SJSA1 (cell line): ENCODE measurements around the gene ANKS1B. TPM values are rescaled to one million over a fixed set of nuclear protein-coding genes. Genes with fewer than 3 reads are reported as not detected.

Experiments used
- DNase-seq, 2 experiments: peaks; one replicate each; pipeline ENCODE4 v3.0.0-alpha.2; 2015 to 2020; ENCODE audit warnings: low spot score in 2 of 2, low read depth in 1 of 2
- H3K27ac ChIP-seq: fragments of 250-450 bp; sonication (Bioruptor Pico); 2 replicates; pipeline ENCODE4 v1.5.1; 2020; ENCODE audit warnings: mild to moderate bottlenecking, moderate library complexity
- H3K27me3 ChIP-seq: fragments of 250-450 bp; sonication (Bioruptor Pico); replicated peaks from 2 replicates; pipeline ENCODE4 v1.5.1; 2020; ENCODE audit warnings: mild to moderate bottlenecking, moderate library complexity
- H3K36me3 ChIP-seq: fragments of 250-450 bp; sonication (Bioruptor Pico); 2 replicates; pipeline ENCODE4 v1.5.1; 2020; ENCODE audit warnings: mild to moderate bottlenecking
- H3K4me1 ChIP-seq: fragments of 250-450 bp; sonication (Bioruptor Pico); replicated peaks from 2 replicates; pipeline ENCODE4 v1.6.1; 2021; ENCODE audit warnings: mild to moderate bottlenecking
- H3K4me3 ChIP-seq: fragments of 250-450 bp; sonication (Bioruptor Pico); 2 replicates; pipeline ENCODE4 v1.5.1; 2020; ENCODE audit warnings: mild to moderate bottlenecking
- H3K9me3 ChIP-seq: fragments of 250-450 bp; sonication (Bioruptor Pico); replicated peaks from 2 replicates; pipeline ENCODE4 v1.5.1; 2020; ENCODE audit warnings: mild to moderate bottlenecking
- total RNA-seq: library from RNA; depleted of rRNA; stranded (reverse); fragments of >200 nt; shearing (Covaris generic); gene quantifications from 2 replicates; pipeline ENCODE4 v1.2.3, GENCODE V29; 2014

Gene ANKS1B
- total RNA-seq, 1 experiment from 2014 or later, result not detected

DNA sequence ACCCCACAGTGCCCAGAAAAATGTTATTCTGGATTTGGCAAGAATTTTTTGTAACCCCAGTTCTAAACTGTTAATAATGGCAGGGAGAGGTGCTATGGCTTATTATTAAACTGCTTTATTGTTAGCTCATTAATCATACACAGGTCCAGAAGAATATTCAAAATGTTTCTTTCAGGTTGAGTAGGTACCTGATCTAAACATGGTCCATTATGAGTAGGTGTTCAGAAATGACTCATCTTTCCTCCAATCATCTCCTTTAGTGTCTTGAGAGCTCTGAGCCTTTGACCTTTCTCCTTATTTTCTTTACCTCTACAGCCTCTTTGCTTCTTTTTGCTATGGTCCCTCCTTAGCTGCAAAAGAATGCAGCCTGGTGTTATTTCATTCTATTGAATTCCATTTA lies 548.2 kb downstream of the ANKS1B start:
- Histone ChIP-seq H3K27me3 (no peaks in the 10 kb centered on the region), H3K4me1 (no peaks in the 10 kb centered on the region), H3K9me3 (no peaks in the 10 kb centered on the region), H3K27ac (no peak overlapping the region), H3K4me3 (no peak overlapping the region), H3K36me3 (no peaks in the 10 kb centered on the region)
- DNase-seq, result no peak

DNA sequence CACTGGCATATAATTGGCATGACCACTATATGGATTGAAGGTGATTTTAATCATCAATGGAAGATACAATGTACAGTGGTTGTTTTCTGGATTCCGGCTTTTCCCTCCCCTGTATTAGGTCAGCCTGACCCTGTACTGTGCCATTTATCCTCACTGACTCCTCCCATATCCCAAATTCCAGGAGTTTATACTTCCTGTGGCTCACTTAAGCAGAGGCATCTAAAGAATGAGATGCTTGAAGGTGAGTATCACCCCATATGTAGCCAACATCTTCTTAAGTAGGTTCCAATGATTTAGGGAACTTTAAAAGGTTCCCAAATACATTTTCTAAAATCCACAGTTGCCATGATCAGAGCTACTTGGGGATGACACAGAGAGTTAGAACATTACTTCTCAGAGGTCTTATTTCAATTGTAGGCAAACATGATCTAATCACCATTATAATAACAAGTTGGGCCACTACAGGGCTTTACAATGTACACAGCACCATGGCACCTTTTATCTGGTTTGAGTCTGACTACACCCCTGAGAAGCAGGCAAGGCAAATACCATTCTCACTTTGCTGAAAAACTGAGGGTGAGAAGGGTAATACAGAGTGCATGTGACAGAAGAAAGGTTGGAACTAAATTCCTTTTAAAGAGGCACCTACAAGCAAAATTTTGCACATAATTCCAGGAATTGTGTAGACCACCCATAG lies 549.5 kb downstream of the ANKS1B start:
- Histone ChIP-seq H3K4me1 (no peaks in the 10 kb centered on the region), H3K36me3 (no peaks in the 10 kb centered on the region), H3K27ac (no peak overlapping the region), H3K27me3 (no peaks in the 10 kb centered on the region), H3K9me3 (no peaks in the 10 kb centered on the region), H3K4me3 (no peak overlapping the region)
- no peak for DNase-seq

DNA sequence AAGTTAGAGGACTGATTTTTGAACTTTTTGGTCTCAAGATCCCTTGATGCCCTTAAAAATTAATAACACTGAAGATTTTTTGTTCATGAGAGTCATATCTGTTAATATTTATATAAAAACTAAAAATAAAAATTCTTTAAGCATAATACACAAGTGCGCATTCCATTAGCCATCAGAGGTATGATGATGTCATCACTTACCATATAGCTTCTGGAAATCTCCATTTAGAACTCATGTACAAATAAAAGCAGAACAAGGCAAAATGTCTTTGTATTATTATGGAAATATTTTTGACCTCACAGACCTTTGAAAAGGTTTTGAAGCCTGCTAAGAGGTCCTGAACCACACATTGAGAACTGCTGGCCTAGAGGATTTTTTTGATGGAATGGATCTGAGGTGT lies 551.6 kb downstream of the ANKS1B start:
- Histone ChIP-seq H3K36me3 (no peaks in the 10 kb centered on the region), H3K9me3 (no peaks in the 10 kb centered on the region), H3K4me1 (no peaks in the 10 kb centered on the region), H3K4me3 (no peak overlapping the region), H3K27ac (no peak overlapping the region), H3K27me3 (no peaks in the 10 kb centered on the region)
- no peak for DNase-seq

DNA sequence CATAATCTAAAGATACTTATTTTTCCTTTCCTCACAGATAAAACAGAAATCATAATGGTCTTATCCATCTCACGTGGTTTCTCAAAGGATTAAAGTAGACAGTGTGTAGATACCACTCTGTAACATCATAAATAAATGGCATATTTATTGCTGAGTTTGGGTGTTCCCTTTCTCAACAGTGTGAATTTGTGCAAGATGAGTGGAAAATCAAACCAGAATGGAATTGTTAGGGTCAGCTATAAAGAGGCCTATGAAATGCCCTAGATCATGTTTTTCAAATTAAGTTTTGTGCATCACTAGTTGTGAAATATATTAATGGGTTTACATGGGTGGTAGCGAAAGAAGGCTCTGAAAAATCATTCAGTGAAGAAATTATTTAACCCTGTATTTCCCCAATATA lies 553.5 kb downstream of the ANKS1B start:
- H3K9me3 ChIP-seq, result no peaks in the 10 kb centered on the region
- H3K4me3 ChIP-seq, result no peak overlapping the region
- no peaks in the 10 kb centered on the region for H3K36me3 ChIP-seq
- DNase-seq, result no peak
- H3K4me1 ChIP-seq, result no peaks in the 10 kb centered on the region
- H3K27me3 ChIP-seq, result no peaks in the 10 kb centered on the region
- H3K27ac ChIP-seq, result no peak overlapping the region

DNA sequence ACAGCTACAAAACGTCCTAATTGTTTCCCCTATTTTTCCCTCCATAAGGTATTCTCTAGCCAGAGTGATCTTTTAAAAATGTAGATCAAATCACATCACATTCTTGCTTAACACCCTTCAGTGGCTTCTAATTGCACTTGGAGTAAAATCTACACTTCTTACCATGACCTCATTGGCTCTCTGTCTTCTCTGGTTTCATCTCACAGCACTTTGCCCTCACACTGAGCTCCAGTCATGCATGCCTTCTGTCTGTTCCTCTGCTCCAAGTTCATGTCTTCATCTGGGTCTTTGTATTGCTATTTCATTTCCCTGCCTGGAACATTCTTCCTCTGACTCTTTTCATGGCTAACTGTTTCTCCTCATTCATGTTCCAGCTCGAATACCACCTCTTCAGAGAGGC lies 557.6 kb downstream of the ANKS1B start:
- H3K9me3 ChIP-seq, result no peaks in the 10 kb centered on the region
- H3K4me3 ChIP-seq, result no peak overlapping the region
- H3K27me3 ChIP-seq, result no peaks in the 10 kb centered on the region
- DNase-seq, result no peak
- no peaks in the 10 kb centered on the region for H3K4me1 ChIP-seq
- no peaks in the 10 kb centered on the region for H3K36me3 ChIP-seq
- no peak overlapping the region for H3K27ac ChIP-seq

DNA sequence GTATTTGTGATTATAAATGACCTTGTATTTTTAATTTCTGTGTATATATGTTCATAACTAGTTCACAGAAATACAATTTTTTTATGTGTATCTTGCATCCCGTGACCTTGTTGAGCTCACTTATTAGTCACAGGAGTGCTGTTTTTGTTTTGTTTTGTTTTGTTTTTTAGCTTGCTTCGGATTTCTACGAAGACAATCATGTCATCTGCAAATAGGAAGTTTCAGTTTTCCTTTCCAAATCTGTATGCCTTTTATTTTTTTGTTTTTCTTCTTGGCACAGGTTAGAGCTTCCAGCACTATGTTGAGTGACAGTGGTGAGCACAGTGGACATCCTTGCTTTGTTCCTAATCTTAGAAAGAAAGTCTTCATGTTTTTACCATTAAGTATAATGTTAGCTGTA lies 566.4 kb downstream of the ANKS1B start:
- Histone ChIP-seq H3K9me3 (no peaks in the 10 kb centered on the region), H3K4me3 (no peak overlapping the region), H3K27ac (no peak overlapping the region), H3K27me3 (0 out of 2 replicates have a peak, but pooled peaks cover 3% of the 10 kb centered on the region), H3K4me1 (no peaks in the 10 kb centered on the region), H3K36me3 (no peaks in the 10 kb centered on the region)
- no peak for DNase-seq

DNA sequence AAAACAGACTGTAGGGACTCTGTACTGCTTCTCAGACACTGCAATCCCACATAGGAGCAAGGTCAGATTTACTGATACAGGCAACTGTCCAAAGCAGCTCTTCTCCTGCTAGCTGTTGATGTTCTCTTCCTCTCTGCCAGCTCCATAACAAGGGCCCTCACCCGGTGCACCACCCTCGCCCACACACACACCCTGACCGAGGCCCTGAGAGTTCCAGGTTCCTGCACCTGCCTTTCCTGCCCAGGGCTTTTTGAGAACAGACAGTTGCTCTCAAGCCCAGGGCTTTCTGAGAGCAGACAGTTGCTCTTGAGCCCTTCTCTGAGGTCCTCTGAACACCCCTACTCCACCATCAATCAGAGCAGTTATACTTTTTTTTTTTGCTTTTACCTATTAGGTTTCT lies 571.0 kb downstream of the ANKS1B start:
- no peaks in the 10 kb centered on the region for H3K4me1 ChIP-seq
- H3K36me3 ChIP-seq, result no peaks in the 10 kb centered on the region
- no peaks in the 10 kb centered on the region for H3K9me3 ChIP-seq
- H3K27ac ChIP-seq, result no peak overlapping the region
- no peak overlapping the region for H3K4me3 ChIP-seq
- no peak for DNase-seq
- no peaks in the 10 kb centered on the region for H3K27me3 ChIP-seq

DNA sequence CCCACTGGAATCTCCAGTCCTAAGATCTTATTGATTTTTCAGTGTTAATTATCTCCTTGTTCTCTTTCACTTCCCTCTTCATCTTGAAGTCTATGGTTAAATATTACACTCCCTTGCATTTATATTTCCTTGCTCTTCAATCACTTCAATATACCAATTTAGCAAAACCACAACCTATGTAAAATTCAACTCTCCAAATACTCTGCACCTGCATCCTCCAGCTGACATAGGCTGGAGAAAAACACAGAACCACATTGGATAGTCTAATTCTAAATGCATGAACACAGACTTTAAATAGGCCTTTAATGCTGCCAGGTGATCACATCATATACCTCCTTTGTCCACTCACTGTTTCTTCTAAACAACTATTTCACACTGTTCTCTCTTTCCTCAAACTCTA lies 591.0 kb downstream of the ANKS1B start:
- H3K9me3 ChIP-seq, result no peaks in the 10 kb centered on the region
- H3K4me3 ChIP-seq, result no peak overlapping the region
- no peak overlapping the region for H3K27ac ChIP-seq
- H3K36me3 ChIP-seq, result no peaks in the 10 kb centered on the region
- H3K27me3 ChIP-seq, result no peaks in the 10 kb centered on the region; the same call in 1 of the 2 replicates
- no peaks in the 10 kb centered on the region for H3K4me1 ChIP-seq
- no peak for DNase-seq

DNA sequence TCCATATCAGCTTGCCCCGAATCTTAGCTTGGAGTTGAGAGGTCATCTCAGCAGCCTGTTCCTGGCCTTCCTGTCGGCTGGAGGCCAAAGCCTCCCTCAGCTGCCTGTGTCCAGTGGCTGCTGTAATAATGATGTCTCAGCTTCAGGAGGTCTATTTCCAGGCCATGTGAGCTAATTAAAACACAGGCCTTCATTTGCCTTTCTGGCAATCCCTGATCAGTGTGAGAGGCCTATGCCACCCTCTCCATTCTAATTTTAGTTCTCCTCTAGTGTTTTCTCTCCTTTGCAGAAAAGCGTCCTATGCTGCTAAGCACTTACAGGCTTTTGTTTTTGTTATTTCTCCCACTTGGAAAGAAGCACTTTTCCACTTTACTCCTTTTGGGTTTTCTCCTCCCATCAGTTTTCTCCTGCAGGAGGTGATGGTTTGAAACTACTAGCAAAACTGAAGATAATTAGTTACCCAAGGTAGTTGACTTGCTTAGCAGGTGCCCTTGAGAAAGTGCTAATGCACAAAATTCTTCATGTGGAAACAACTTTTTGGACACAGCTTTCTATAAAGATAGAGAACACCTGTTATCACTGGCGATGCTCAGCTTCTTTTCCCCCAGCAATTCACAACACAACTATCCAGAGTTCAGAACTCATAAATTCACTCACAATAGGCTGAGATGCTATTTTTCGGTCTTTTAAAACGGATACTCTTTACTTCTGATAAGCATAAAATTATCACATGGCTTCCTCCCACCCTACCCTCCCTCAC lies 592.5 kb downstream of the ANKS1B start:
- Histone ChIP-seq H3K4me1 (no peaks in the 10 kb centered on the region), H3K27me3 (no peaks in the 10 kb centered on the region; the same call in 1 of the 2 replicates), H3K27ac (no peak overlapping the region), H3K36me3 (no peaks in the 10 kb centered on the region), H3K9me3 (no peaks in the 10 kb centered on the region), H3K4me3 (no peak overlapping the region)
- no peak for DNase-seq

DNA sequence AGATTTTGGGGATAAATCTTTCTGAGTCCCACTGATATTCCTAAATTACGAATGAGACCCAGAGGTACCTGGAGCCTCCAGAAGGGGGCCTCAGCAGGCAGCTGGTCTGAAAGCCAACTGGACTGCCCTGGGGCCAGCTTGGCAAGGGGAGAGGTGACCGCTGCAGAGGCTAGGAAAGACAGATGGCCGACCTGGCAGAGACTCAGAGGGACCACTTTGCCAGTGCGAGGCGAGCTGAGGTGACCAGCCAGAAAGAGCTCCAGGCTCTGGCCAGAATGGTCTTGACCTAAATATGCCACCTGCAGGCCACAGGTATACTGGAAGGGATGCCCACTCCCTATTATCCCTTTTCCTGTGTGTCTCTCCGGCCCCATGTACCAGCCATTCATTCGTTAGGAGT lies 594.0 kb downstream of the ANKS1B start:
- Histone ChIP-seq H3K4me1 (no peaks in the 10 kb centered on the region), H3K36me3 (no peaks in the 10 kb centered on the region), H3K27ac (no peak overlapping the region), H3K27me3 (no peaks in the 10 kb centered on the region), H3K9me3 (no peaks in the 10 kb centered on the region), H3K4me3 (no peak overlapping the region)
- no peak for DNase-seq

DNA sequence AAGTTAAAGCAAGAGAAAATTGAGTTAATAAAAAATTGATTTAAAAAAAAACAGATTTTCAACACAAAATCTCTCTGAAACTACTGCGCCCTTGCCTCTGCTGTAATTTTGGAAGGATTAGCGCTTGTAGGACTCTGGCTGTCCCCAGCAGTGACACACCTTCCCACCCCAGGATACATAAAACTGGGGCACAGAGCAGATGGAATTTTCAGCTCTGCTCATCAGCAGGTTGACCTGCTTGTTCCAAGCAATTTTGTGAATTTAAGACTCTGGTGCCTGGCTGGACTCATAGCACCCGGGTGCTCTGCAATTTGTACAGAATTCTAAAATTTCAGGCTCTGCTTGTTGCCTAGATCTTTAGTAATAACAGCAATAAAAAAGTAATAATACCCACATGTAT lies 595.0 kb downstream of the ANKS1B start:
- Histone ChIP-seq H3K9me3 (no peaks in the 10 kb centered on the region), H3K36me3 (no peaks in the 10 kb centered on the region), H3K27me3 (no peaks in the 10 kb centered on the region), H3K4me1 (no peaks in the 10 kb centered on the region), H3K27ac (no peak overlapping the region), H3K4me3 (no peak overlapping the region)
- DNase-seq, result no peak

DNA sequence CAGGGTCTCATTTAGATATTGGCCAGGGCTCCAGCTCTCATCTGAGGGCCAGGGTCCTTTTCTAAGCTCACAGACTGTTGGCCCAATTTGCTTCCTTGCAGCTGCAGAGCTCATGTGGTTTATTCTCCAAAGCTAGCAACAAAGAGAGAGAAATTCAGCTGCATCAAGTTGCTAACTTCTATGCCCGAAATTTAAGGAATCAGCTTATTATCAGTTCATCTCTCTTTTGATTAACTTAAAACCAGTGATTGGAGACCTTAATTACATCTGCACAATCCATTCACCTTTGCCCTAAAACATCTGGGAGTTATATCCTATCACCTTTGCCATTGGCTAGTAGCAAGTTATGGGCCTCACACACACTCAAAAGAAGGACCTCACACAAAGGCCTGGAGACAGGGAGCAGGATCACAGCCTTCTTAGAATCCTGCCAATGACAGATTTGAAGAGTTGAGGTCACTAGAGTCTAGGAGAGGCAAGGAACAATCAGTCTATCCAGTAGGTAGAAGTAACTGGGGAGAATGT lies 596.0 kb downstream of the ANKS1B start:
- Histone ChIP-seq H3K9me3 (no peaks in the 10 kb centered on the region), H3K4me1 (no peaks in the 10 kb centered on the region), H3K27ac (no peak overlapping the region), H3K27me3 (no peaks in the 10 kb centered on the region), H3K4me3 (no peak overlapping the region), H3K36me3 (no peaks in the 10 kb centered on the region)
- DNase-seq, result no peak

DNA sequence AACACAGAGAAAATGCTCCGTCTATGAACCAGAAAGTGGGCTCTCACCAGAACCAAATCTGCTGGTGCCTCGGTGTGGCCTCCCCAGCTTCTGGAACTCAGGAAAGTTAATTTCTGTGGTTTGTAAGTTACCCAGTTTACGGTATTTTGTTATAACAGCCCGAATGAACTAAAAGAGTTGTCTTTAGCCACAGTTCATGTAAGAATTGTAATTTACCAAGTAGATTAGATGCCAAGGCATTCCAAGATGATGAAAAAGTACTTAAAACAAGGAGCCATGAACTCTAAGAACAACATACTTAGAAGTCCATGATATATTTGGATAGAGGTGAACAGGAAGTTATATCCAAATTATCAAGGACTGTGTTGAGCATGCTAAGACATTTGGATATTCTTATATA lies 597.1 kb downstream of the ANKS1B start:
- DNase-seq, result no peak
- Histone ChIP-seq H3K27me3 (no peaks in the 10 kb centered on the region), H3K9me3 (no peaks in the 10 kb centered on the region)

DNA sequence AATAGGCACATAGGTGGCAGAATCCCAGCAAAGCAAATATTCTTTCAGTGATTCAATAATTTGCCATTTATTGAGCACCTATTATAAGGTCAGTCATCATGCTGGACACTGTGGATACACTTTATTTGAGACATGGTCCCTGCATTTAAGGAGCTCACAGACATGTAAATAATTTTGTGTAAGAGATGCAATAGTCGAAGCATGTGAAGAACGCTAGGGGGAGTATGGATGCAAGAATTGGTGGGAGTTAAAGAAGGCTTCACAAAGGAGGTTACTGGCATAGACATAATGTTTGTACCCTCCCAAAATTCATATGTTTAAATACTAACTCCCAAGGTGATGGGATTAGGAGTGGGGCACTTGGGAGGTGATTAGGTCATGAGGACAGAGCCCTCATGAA lies 597.8 kb downstream of the ANKS1B start:
- Histone ChIP-seq H3K9me3 (no peaks in the 10 kb centered on the region), H3K4me1 (no peaks in the 10 kb centered on the region), H3K27ac (no peak overlapping the region), H3K36me3 (no peaks in the 10 kb centered on the region), H3K4me3 (no peak overlapping the region), H3K27me3 (no peaks in the 10 kb centered on the region)
- peak in 1 of 2 experiments; percentile 5 for DNase-seq

More for the DNA sequence above, 597.1 kb downstream of the ANKS1B start:
- Histone ChIP-seq H3K4me1 (no peaks in the 10 kb centered on the region), H3K4me3 (no peak overlapping the region), H3K27ac (no peak overlapping the region), H3K36me3 (no peaks in the 10 kb centered on the region)
